Keratinocyte (primary cell): ENCODE measurements around the gene MED7. TPM values are rescaled to one million over a fixed set of nuclear protein-coding genes. Genes with fewer than 3 reads are reported as not detected.
"Not testable (repeated sequence)": the region's sequence is repeated elsewhere in the genome, so short reads cannot be mapped to it uniquely, and the experiment has no call there.

Experiments
- DNase-seq: peaks from one replicate; pipeline ENCODE4 v3.0.0-alpha.2; 2011; ENCODE audit warnings: low read depth, missing footprints, low spot score
- FAIRE-seq: peaks from 2 replicates; lab custom pipeline; 2011; peaks lifted over from hg19 to GRCh38; lab: Jason Lieb, UNC
- H2AFZ ChIP-seq: 2 replicates; pipeline ENCODE4 v1.6.0; 2012; ENCODE audit warnings: low read length, control low read depth, inconsistent platforms; ENCODE audit not compliant: control insufficient read depth
- H3K27ac ChIP-seq: 2 replicates; pipeline ENCODE4 v1.5.1; 2011; ENCODE audit warnings: low read length; ENCODE audit not compliant: control insufficient read depth, insufficient read depth
- H3K27me3 ChIP-seq: 3 replicates; pipeline ENCODE4 v1.6.0; 2011; ENCODE audit warnings: low read length; ENCODE audit not compliant: control insufficient read depth, insufficient read depth; ENCODE audit errors: extremely low read depth
- H3K36me3 ChIP-seq, 2 experiments: 2 replicates in 1 of 2; 3 replicates in 1 of 2; pipeline ENCODE4 v1.5.1; 2011; ENCODE audit warnings: low read length in 2 of 2, mild to moderate bottlenecking in 1 of 2; ENCODE audit not compliant: control insufficient read depth in 2 of 2, insufficient read depth in 2 of 2; ENCODE audit errors: extremely low read depth in 1 of 2
- H3K4me1 ChIP-seq: 3 replicates; pipeline ENCODE4 v1.5.1; 2011; ENCODE audit warnings: low read length; ENCODE audit not compliant: control insufficient read depth, insufficient read depth; ENCODE audit errors: extremely low read depth
- H3K4me2 ChIP-seq: 3 replicates; pipeline ENCODE4 v1.6.0; 2011; ENCODE audit warnings: low read depth, low read length; ENCODE audit not compliant: control insufficient read depth, insufficient read depth; ENCODE audit errors: extremely low read depth
- H3K4me3 ChIP-seq, 3 experiments: fragments of 200-600 bp in 1 of 3; sonication (generic) in 1 of 3; 2 replicates in 2 of 3; 3 replicates in 1 of 3; pipeline ENCODE4 v1.5.1; 2011 to 2016; ENCODE audit warnings: low read length in 3 of 3, mild to moderate bottlenecking in 3 of 3, control low read depth in 2 of 3, inconsistent platforms in 1 of 3, low read depth in 1 of 3, mixed read lengths in 1 of 3, mixed run types in 1 of 3, moderate library complexity in 1 of 3; ENCODE audit not compliant: control insufficient read depth in 2 of 3, insufficient read depth in 2 of 3; ENCODE audit errors: extremely low read depth in 1 of 3
- H3K79me2 ChIP-seq: 2 replicates; pipeline ENCODE4 v1.6.0; 2012; ENCODE audit warnings: low read length; ENCODE audit not compliant: control insufficient read depth, insufficient read depth
- H3K9ac ChIP-seq: 3 replicates; pipeline ENCODE4 v1.6.0; 2011; ENCODE audit warnings: low read length; ENCODE audit not compliant: control insufficient read depth, insufficient read depth; ENCODE audit errors: extremely low read depth
- H3K9me1 ChIP-seq: 3 replicates; pipeline ENCODE4 v1.6.0; 2011; ENCODE audit warnings: low read length; ENCODE audit not compliant: control insufficient read depth, insufficient read depth; ENCODE audit errors: extremely low read depth
- H3K9me3 ChIP-seq: 2 replicates; pipeline ENCODE4 v1.5.1; 2012; ENCODE audit warnings: low read depth, low read length; ENCODE audit not compliant: control insufficient read depth
- H4K20me1 ChIP-seq: 3 replicates; pipeline ENCODE4 v1.6.0; 2011; ENCODE audit warnings: low read length; ENCODE audit not compliant: control insufficient read depth, insufficient read depth; ENCODE audit errors: extremely low read depth
- CTCF ChIP-seq, 3 experiments: IDR thresholded peaks in 1 of 3; conservative IDR thresholded peaks in 1 of 3; optimal IDR thresholded peaks in 1 of 3; 2 replicates in 2 of 3; 3 replicates in 1 of 3; pipeline versions ENCODE3 to v1.5.1; 2011; ENCODE audit warnings: low read length in 3 of 3, mild to moderate bottlenecking in 3 of 3, moderate library complexity in 2 of 3, control low read depth in 1 of 3, inconsistent platforms in 1 of 3; ENCODE audit not compliant: insufficient read depth in 2 of 3; ENCODE audit errors: extremely low read depth in 1 of 3
- EZH2 ChIP-seq: IDR thresholded peaks from one replicate; pipeline ENCODE4 v1.6.1; 2012; ENCODE audit warnings: inconsistent platforms, mild to moderate bottlenecking, low read length, moderate library complexity
- dilution Hi-C: fragments of 300-500 bp; cut with MboI; formaldehyde crosslinking; loops from one replicate; pipeline ENCODE4 v1.7.0; 2020; ENCODE audit warnings: low sequenced_read_pairs; ENCODE audit not compliant: extremely low pct_ligation_motif_present
- polyA plus RNA-seq, 5 experiments: library from polyadenylated mRNA; depleted of rRNA in 3 of 5; stranded (reverse) in 3 of 5; stranded (forward) in 1 of 5; unstranded in 1 of 5; fragments of >200 nt; gene quantifications; 1 replicate in 1 of 5; 2 replicates in 3 of 5; 3 replicates in 1 of 5; pipeline versions ENCODE4 v1.2.1 to v1.2.3, GENCODE V29; 2011 to 2012; ENCODE audit warnings: missing spikeins in 2 of 5, low read depth in 1 of 5, low replicate concordance in 1 of 5

MED7 gene
- polyA plus RNA-seq, 1 donor (not counting 4 experiments of a cell fraction or from before 2014, with no cell fraction given) = 17.0 TPM

GRCh38 chr5:157186309-157187045 is 43.8 kb upstream of the MED7 start:
- no peaks in the 10 kb centered on the region for H3K9me3 ChIP-seq
- H4K20me1 ChIP-seq = no peaks in the 10 kb centered on the region
- H3K27ac ChIP-seq = no peak overlapping the region
- H3K36me3 ChIP-seq = no peaks in the 10 kb centered on the region
- dilution Hi-C loops = no loop called here
- FAIRE-seq (no peak), DNase-seq (no peak)
- no peak overlapping the region for H3K4me3 ChIP-seq
- H3K27me3 ChIP-seq = no peaks in the 10 kb centered on the region
- no peaks in the 10 kb centered on the region for H3K9me1 ChIP-seq
- TF ChIP-seq EZH2 = no peak
- TF ChIP-seq CTCF (optimal IDR thresholded peaks at IDR 0.05 in 1 of 3, IDR thresholded peaks at IDR 0.05 in 1 of 3, conservative IDR thresholded peaks at IDR 0.05 in 1 of 3; ENCODE audit: extremely low read depth in 1 of 3, insufficient read depth in 2 of 3, low read length in 3 of 3) = no peak
- H2AFZ ChIP-seq = no peak overlapping the region
- no peaks in the 10 kb centered on the region for H3K79me2 ChIP-seq
- H3K4me2 ChIP-seq = no peak overlapping the region
- no peaks in the 10 kb centered on the region for H3K4me1 ChIP-seq
- no peak overlapping the region for H3K9ac ChIP-seq

- H3K27me3 ChIP-seq, FAIRE-seq, H3K4me2 ChIP-seq, H3K4me3 ChIP-seq, H3K36me3 ChIP-seq, H3K9ac ChIP-seq, H3K4me1 ChIP-seq, H3K9me1 ChIP-seq, H4K20me1 ChIP-seq, H3K79me2 ChIP-seq, dilution Hi-C loops, H3K27ac ChIP-seq, DNase-seq, H2AFZ ChIP-seq, H3K9me3 ChIP-seq: not testable (repeated sequence)
Observed at GRCh38 chr5:157185122-157185521, 42.5 kb upstream of the MED7 start.
